Stimulated activated CD8-positive, alpha-beta memory T cell treated with anti-CD3 and anti-CD28 coated beads, Interleukin-15, amount 100 ng/mL, for 1 hour (primary cell): ENCODE measurements around the gene PLCH1.
"Not testable (repeated sequence)": the region's sequence is repeated elsewhere in the genome, so short reads cannot be mapped to it uniquely, and the experiment has no call there.

ENCODE experiments used
- DNase-seq: peaks from one replicate; pipeline ENCODE4 v3.0.0-alpha.2; 2020; ENCODE audit warnings: low read depth

PLCH1 gene

DNA sequence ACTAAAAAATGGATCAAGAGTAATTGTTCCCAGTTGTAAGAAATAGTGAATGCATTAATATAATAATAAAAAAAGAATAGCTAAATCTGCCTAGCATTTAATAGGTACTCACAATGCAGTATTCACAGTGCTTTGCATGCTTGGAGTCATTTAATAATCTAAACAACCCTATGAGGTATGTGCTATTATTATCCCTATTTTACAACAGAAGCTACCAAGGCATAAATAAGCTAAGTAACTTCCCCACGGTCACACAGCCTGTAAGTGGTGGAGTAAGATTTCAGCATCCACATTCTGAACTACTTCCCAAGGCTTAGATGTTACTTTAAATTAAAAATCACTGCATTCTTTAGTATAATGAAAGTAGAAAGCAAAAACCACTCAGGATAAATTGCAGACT, 102.9 kb downstream of the PLCH1 start:
- DNase-seq: no peak

DNA sequence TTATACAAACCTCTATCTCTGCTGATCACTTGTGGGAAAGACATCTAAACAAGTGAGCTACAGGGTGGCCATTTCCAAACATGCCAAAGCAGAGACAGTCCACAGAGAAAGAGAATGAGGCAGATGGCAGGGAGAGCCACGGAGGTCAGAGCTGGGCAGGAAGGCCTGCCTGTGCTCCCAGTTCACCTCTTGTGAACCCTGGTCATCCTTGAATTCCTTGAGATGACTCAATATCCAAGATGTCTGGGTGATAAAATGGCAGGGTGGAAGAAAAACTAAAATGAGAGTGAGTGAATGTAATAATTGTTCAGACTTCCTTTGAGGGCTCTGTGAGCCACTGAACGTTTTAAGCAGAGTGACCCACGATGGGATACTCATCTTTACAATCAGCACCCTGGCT, 104.8 kb downstream of the PLCH1 start:
- DNase-seq: no peak

DNA sequence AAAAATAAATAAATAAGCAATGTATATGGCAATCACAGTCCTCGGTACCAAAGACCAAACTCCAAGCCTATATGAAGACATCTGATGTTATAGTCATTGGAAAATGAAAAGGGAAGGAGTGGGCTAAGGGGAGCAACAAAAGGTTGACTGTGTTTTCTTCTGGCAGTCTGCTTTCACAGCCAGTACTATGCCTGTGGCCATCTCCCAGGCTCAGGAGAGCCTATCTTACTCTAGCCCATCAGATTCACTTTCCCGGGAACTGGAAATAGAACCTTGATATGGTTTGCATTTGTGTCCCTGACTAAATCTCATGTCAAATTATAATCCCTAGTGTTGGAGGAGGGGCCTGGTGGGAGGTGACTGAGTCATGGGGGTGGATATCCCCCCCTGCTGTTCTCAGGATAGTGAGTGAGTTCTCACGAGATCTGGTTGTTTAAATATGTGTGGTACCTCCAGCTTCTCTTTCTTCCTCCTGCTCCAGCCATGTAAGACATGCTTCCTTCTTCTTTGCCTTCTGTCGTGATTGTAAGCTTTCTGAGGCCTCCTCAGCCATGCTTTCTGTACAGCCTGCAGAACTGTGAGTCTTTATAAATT, 105.3 kb downstream of the PLCH1 start:
- DNase-seq: no peak

DNA sequence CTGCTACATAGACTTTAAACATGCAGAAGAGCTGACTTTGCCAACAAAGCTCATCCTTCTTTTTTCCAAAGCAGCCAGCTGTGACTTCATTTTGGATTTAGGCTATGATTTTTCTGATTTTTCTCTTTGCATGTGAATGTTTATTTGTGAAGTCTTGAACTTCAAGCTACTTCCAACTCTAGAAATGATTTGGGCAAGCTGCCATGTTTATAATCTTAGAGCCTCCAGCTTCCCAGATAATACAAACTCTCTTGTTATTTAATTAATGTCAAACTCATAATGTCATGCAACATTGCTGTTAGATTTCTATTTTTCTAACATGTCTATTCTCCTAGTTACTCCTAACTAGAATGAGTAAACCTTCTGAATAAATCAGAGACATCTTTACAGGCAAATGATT, 106.4 kb downstream of the PLCH1 start:
- not testable (repeated sequence) for DNase-seq

DNA sequence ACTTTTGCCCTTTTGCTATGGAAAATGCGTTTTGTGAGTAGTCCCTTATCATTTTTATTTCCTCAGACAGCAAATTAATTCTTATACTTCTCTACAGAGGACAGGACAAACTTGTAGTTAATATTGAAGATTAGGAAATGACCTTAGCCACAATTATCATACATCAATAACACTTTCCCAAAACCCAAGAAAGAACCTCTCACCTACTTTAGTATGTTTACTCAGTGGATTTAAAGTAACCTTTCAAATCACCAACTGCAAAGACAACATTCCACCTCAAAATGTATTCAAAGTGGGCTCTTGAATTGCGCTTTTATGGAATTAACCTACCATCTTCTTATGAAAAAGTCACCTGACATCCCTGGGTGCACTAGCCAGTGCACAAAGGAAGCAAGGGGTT, 107.3 kb downstream of the PLCH1 start:
- DNase-seq: no peak

DNA sequence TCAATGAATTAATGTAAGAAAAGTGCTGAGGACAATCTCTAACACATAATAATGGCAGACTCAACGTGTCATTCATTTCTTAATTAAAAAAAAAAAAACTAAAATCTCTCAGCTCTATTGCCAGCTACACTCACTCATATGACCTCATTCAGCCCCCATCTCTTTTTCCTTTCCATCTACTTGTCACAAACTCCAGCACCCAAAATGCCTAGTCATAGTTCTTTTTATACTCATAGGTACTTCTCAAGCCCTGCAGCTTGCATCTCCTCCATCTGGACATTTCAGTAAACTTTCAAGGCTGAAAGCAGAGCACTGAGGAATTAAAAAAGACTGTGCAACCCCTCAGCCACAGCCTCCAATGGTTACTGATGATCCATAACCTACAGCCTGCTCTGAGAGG, 109.8 kb downstream of the PLCH1 start:
- no peak for DNase-seq

DNA sequence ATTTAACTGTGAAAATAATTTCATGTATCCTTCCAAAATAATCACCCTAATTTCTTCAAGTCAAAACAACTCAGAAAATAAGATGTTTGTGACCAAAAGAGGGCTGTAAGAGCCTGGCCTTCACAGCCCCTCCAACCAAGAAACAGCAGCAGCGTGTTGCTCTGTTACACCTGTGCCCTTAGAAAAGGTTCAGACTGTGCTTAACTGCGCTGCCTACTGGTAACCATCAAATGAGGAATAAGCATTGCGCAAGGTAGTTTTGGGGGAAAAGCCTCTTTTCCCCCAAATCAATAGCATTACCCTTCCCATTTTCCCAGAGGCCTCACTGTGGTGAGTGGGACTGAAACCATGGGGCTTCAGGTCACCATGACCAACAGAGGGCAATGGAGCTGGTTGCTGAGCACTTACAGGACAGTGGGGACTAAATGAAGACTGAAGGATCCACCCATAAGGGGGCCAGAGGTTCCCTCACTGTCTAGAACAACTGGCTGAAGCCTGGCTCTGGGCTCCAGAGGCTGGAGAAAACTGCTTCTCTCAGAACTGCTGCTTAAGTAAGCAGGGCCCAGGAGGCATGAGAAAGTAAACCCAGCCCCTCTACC, 110.7 kb downstream of the PLCH1 start:
- DNase-seq: no peak

DNA sequence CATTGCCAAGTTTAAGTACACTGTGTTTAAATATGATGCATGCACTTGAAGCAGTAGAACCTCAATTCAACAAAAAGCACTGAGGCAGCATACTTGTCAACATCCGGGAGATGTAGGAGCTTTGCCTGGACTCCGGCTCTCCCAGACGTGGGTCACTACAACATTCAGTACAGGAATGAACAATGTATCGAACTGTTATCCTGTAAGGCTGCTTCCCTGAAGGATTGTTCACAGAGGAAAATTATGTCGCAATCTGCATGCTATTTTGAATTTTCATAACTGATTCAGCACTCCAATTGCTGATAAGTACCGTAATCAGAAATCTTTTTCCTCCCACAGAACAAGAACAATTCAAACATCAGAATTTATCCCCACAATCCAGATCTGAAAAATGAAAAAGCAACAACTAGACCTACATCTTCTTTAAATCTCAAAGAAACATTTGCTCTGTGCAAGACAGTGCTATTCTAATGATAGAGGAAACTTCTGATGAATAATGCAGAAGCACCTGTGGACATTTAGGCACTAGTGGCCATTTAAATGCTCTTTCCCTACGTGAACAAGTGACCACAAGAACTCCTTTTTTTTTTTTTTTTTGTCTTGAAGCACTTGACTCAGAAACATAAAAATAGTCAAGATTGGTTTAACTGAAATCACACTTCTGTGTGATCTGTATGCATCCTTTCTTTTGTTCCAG, 113.4 kb downstream of the PLCH1 start:
- no peak for DNase-seq

DNA sequence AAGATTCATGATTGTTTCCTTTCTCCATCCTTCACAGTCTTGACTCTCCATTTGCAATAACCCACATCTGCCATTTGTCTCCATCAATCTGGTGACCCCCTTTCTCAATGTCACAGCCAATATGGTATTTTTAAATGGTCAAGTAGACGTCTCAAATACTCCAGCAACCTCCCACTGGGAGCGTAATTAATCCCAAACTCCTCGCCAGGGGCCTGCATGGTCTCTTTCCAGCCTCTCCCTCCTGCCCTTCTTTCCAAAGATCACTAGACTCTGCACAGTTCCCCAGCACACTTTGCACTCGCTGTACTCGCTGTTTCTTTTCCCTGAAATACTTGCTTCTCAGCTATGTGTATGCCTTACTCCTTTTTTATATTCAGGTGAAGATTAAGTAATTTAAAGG, 115.3 kb downstream of the PLCH1 start:
- DNase-seq: no peak

DNA sequence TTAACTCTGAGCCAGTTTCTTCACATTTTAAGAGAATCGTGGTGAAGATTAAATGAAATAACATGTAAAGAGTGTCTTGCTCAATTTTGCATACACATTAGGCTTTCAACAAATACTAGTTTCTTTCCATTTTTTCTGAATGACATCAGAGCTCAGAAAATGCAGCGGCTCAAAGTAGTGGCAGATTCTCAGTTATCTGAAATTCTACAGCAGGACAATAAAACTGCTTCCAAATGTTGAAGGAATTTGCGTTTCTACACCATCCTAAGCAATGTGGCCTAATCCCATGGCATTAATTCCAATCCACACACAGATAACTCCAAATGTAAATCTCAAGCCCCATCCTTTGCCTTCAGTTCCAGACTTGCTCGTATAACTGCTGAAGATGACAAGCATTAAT, 115.8 kb downstream of the PLCH1 start:
- no peak for DNase-seq

DNA sequence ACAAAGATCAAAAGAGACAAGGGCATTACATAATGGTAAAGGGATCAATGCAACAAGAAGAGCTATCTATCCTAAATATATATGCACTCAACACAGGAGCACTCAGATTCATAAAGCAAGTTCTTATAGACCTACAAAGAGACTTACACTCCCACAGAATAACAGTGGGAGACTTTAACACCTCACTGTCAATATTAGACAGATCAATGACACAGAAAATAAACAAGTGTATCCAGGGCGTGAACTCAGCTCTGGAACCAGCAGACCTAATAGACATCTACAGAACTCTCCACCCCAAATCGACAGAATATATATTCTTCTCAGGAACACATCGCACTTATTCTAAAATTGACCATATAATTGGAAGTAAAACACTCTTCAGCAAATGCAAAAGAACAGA, 122.2 kb downstream of the PLCH1 start:
- not testable (repeated sequence) for DNase-seq

DNA sequence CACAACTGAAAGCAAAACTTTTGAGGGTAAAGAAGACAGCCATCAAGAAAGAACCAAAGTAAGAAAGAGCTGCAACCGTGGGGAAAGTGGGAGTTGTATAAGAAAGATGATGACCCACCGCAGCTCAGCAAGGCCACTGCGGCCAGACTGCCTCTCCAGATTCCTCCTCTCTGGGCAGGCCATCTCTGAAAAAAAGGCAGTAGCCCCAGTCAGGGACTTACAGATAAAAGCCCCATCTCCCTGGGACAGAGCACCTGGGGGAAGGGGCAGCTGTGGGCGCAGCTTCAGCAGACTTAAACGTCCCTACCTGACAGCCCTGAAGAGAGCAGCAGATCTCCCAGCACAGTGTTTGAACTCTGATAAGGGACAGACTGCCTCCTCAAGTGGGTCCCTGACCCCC, 124.3 kb downstream of the PLCH1 start:
- not testable (repeated sequence) for DNase-seq

DNA sequence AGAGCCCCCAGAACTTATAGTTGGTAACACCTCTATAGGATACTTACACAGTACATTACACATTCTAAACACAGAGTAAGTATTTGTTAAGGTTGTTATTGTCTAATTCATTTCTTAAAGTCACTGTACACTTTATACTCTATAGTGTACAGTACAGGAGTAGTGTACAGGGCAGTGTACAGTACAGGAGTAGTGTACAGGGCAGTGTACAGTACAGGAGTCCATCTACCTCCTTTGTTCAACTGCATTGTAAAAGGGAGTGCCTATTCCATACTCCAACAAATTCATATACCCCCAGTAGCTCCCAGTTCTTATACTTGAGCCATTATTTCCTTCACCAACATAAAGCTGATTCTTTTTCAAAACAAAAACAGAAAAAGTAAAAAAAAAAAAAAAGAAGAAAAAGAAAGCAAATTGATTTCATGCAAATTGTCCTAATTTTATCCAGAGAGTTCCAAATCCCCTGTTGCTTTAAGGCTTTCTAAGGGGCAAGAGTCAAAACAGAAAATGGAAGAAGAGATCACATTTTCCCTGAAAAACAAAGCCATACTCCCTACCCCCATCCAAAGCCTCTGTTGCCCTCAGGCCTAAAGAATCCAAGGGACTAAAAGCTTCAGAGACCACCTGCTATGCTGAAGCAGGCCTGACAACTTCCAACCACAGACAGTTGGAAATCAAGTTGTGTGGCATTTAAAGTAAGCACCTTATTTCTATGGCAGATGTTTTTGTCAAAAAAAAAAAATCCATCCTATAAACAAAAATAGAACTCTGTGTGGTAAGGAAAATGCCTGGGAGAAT, 125.6 kb downstream of the PLCH1 start:
- no peak for DNase-seq

DNA sequence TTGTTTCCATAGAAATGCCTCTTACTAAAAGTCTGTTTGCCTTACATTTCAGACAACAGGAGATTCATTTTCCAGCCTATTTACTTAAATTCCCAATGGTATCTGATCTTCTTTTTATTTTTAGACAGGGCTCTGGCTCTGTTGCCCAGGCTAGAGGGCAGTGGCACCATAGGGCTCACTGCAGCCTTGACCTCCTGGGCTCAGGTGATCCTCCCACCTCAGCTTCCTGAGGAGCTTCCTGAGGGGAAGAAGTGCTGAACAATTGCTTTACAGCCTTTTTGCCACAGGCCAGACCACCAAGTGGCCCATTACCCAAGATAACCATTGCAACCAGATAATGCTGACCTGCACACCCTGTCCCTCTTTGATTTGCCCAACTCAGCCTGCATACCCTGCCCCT, 126.3 kb downstream of the PLCH1 start:
- no peak for DNase-seq

DNA sequence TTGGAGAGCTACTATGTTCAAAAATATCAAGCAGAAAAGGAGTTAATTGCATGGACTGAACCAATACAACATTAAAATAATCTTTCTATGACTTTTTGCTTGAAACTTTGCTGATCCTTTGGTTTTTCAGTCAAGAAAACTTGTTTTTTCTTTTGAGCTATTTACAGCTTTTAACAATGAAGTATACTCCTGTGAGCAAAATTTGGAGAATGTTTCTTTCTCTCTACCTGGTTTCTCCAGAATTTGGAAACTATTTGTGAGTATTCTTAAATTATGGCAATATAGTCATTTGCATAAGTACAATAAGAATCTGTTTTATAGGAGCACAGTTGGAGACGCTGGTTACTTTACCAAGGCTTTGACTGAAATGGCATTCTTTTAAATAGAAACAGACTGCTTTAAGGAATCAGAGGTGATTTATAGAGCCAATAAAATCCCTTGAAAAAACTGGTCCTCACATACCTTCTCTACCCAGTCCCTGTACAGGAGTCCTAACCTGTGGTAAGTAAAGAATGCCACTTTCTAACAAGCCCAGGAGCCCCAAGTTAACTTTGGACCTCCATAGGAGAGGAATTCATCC, 127.4 kb downstream of the PLCH1 start:
- no peak for DNase-seq

DNA sequence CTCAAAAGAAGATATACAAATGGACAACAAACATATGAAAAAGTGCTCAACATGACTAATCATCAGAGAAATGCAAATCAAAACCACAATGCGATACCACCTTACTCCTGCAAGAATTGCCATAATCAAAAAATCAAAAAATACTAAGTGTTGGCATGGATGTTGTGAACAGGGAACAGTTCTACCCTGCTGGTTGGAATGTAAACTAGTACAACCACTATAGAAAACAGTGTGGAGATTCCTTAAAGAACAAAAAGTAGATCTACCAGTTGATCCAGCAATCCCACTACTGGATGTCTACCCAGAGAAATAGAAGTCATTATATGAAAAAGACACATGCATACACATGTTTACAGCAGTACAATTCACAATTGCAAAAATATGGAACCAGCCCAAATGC, 129.7 kb downstream of the PLCH1 start:
- not testable (repeated sequence) for DNase-seq

DNA sequence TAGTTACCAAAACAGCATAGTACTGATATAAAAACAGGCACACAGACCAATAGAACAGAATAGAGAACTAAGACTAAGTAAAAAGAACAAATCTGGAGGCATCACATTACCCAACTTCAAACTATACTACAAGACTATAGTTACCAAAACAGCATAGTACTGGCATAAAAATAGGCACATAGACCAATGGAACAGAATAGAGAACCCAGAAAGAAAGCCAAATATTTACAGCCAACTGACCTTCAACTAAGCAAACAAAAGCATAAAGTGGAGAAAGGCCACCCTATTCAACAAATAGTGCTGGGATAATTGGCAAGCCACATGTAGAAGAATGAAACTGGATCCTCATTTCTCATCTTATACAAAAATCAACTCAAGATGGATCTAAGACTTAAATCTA, 130.5 kb downstream of the PLCH1 start:
- not testable (repeated sequence) for DNase-seq

DNA sequence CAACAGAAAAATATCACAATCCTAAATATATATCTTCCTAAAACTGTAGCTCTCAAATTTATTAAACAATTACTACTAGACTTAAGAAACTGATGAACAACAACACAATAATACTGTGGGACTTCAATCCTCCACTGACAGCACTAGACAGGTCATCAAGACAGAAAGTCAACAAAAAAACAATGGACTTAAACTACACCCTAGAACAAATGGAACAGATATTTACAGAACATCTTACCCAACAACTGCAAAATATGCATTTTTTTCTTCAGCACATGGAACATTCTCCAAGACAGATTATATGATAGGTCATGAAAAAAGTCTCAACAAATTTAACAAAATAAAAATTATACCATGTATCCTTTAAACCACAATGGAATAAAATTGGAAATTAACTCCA, 133.4 kb downstream of the PLCH1 start:
- DNase-seq: no peak

DNA sequence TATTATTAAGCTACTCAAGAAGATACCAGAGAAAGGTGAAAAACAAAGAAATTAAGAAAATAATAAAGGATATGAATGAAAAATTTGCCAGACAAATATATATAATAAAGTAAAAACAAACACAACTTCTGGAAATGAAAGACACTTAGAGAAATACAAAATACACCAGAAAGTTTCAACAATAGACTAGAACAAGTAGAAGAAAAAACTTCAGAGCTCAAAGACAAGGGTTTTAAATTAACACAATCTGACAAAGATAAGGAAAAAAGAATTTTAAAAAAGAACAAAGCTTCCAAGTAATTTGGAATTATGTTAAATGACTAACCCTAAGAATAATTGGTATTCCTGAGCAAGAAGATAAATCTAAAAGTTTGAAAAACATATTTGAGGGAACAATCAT, 135.3 kb downstream of the PLCH1 start:
- DNase-seq: no peak

DNA sequence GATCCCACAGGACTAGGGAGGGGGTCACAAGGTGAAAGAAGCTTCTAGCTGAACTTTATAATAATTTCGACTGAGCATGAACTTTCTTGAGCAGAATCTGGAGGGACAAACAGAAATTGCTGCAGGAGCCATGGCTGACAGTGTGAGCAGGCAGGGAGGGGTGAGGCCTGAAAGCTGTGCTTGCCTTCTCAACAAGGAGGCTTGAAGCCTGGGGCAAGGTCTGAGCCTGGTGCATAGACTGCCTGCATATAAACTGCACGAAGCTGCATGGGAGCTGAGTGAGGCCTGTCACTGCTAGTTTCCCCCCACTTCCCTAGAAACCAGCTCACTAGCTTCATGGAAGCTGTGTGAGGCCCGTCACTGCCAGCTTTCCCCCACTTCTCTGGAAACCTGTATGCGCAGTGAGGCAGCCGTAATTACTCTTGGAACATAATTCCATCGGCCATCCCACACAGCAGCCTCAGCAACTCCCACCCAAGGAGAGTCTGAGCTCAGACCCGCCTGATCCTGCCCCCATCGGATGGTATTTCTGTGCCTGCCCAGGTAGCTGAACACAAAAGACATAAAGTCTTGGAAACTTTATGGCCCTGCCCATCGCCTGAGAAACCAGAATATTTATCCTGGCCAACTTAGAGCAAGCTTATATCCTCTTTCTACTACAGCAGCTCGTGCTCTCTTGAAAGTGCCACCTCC, 136.5 kb downstream of the PLCH1 start:
- DNase-seq: no peak

DNA sequence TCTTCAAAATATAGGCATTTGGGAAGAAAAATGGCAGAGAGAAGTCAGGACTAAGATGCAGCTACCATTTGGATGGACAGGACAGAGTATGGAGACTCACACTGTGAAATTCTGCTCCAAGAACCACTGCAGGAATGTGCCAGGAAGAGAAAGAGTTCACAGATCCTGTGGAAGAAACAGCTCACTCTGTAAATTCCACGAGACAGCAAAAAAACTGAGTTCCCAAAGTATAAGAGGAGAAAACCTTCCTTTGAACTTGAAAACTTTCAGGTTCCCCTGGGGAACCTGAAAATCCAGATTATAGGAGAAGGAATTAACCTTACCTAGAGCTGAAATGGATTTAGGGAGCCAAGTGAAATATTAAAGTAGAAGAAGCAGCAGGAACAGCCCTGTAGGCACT, 137.1 kb downstream of the PLCH1 start:
- DNase-seq: no peak

DNA sequence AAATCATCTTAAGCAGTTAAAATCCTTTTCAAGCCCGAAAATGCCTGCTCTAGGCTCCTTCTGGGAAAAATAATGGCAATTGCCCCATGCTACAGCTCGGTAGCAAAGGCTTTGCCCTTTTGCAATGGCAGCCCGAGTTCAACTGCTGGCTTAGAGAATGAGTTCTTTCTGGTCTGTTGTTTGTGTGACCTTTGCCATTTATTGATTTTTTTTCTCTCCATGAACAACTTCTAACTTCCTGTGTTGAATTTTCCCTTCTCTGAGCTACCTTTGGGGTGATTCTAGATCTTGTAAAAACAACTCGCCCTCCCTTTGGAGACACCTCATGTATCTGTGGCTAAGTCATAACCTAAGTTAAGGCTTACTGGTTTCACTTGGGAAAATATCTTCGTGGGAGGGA, 139.3 kb downstream of the PLCH1 start:
- DNase-seq: no peak
